SK-N-MC (cell line): ENCODE measurements around the gene DMBT1.

ENCODE experiments used
- EZH2 ChIP-seq: fragments of 200-600 bp; sonication (generic); IDR thresholded peaks from one replicate; pipeline ENCODE4 v1.6.1; 2017; ENCODE audit warnings: antibody characterized with exemption
- FOXP2 ChIP-seq: optimal IDR thresholded peaks from 2 replicates; pipeline ENCODE3; 2011; ENCODE audit warnings: mild to moderate bottlenecking, moderate library complexity; ENCODE audit not compliant: insufficient read depth; ENCODE audit errors: extremely low read length, control extremely low read depth
- POLR2AphosphoS5 ChIP-seq: IDR thresholded peaks from 2 replicates; pipeline ENCODE4 v1.6.1; 2012; ENCODE audit warnings: mild to moderate bottlenecking, low read depth, low read length, borderline replicate concordance

- TF ChIP-seq EZH2 (no peak), POLR2AphosphoS5 (no peak), FOXP2 (no peak)
Observed at GRCh38 chr10:122672655-122673054, 112.1 kb downstream of the DMBT1 start.
